Endothelial cell of umbilical vein (primary cell): ENCODE results near the gene IRF9.

ENCODE experiments used
- POLR2A ChIP-seq: IDR thresholded peaks from 2 replicates; pipeline ENCODE4 v1.6.1; 2012; ENCODE audit warnings: low read depth, mild to moderate bottlenecking, control low read depth, low read length
- TF ChIP-seq, protein P1 (sequence below), 2 donors: IDR thresholded peaks; 1 replicate in 1 of 2; 2 replicates in 1 of 2; pipeline ENCODE4 v1.5.1; 2011; ENCODE audit warnings: low read length in 2 of 2, mild to moderate bottlenecking in 2 of 2, moderate library complexity in 2 of 2, control low read depth in 1 of 2, inconsistent platforms in 1 of 2, low read depth in 1 of 2; ENCODE audit not compliant: insufficient read depth in 1 of 2; ENCODE audit errors: extremely low read depth in 1 of 2

DNA sequence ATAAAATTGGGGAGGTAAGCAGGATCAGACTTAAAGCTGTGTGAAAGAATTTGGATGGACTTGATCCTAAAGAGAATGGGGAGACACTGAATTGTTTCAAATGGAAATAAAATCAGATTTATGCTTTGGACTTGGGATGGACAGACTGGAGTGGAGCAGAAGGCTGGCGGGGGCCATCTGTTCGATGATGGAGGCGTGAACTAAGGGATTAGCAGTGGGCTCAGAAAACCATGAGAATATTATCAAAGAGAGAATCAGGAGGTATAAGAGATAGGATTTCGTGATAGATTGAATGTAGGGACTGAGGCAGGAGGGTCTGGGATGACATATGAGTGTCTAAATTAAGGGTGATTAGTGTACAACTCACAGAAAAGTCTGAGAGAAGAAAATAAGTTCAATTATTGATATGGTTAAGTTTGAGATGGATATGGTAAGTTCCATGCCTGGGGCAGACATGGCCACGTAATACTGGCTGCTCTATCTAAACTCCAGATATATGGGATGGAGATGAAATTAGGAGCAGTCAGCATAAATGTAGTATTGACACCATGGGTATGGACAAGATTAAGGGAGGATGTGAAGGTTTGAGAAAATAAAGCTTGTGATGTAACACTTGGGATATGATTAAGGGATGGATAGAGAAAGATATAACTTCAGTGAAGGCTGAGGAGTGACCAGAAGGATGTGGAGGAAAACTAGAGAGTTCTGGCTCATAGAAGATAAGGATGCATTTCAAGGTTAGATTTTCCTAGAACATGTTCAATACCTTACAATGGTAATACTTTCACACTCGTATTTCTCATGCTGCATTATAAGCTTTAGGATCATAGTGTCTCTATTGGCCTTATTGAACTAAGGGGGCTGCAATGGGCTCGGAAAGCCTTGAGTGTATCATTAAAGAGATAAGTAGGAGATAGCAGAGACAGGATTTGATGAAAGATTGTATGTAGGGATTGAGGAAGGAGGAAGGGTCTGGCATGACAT, 43.4 kb downstream of the IRF9 start:
- no peak for TF ChIP-seq POLR2A
- TF ChIP-seq, protein P1, sequence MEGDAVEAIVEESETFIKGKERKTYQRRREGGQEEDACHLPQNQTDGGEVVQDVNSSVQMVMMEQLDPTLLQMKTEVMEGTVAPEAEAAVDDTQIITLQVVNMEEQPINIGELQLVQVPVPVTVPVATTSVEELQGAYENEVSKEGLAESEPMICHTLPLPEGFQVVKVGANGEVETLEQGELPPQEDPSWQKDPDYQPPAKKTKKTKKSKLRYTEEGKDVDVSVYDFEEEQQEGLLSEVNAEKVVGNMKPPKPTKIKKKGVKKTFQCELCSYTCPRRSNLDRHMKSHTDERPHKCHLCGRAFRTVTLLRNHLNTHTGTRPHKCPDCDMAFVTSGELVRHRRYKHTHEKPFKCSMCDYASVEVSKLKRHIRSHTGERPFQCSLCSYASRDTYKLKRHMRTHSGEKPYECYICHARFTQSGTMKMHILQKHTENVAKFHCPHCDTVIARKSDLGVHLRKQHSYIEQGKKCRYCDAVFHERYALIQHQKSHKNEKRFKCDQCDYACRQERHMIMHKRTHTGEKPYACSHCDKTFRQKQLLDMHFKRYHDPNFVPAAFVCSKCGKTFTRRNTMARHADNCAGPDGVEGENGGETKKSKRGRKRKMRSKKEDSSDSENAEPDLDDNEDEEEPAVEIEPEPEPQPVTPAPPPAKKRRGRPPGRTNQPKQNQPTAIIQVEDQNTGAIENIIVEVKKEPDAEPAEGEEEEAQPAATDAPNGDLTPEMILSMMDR (IDR thresholded peaks at IDR 0.05; ENCODE audit: extremely low read depth in 1 of 2, insufficient read depth in 1 of 2, low read depth in 1 of 2, low read length in 2 of 2): no peak
